Astrocyte of the cerebellum (primary cell): ENCODE results near the gene ZNF747.
A peak's percentile ranks its signal among the peaks of the same experiment; 100 is the strongest.
"Not testable (repeated sequence)": the region's sequence is repeated elsewhere in the genome, so short reads cannot be mapped to it uniquely, and the experiment has no call there.

ENCODE experiments used
- DNase-seq: peaks from one replicate; pipeline ENCODE4 v3.0.0-alpha.2; 2011; ENCODE audit warnings: low read depth
- H3K4me3 ChIP-seq: 2 replicates; pipeline ENCODE4 v1.5.1; 2011; ENCODE audit warnings: mild to moderate bottlenecking, low read depth, low read length, moderate library complexity
- in situ Hi-C: cut with HindIII; loops from 2 replicates; pipeline ENCODE4 v1.10.0; 2017; ENCODE audit warnings: low sequenced_read_pairs
- TF ChIP-seq, protein P1 (sequence below): IDR thresholded peaks from 2 replicates; pipeline ENCODE4 v1.5.1; 2012; ENCODE audit warnings: low read length, low read depth, moderate library complexity, mild to moderate bottlenecking; ENCODE audit errors: missing control alignments

ZNF747 gene

GRCh38 chr16:30541502-30542329, 7.1 kb upstream of the ZNF747 start:
- no peak for DNase-seq
- TF ChIP-seq, protein P1, sequence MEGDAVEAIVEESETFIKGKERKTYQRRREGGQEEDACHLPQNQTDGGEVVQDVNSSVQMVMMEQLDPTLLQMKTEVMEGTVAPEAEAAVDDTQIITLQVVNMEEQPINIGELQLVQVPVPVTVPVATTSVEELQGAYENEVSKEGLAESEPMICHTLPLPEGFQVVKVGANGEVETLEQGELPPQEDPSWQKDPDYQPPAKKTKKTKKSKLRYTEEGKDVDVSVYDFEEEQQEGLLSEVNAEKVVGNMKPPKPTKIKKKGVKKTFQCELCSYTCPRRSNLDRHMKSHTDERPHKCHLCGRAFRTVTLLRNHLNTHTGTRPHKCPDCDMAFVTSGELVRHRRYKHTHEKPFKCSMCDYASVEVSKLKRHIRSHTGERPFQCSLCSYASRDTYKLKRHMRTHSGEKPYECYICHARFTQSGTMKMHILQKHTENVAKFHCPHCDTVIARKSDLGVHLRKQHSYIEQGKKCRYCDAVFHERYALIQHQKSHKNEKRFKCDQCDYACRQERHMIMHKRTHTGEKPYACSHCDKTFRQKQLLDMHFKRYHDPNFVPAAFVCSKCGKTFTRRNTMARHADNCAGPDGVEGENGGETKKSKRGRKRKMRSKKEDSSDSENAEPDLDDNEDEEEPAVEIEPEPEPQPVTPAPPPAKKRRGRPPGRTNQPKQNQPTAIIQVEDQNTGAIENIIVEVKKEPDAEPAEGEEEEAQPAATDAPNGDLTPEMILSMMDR = no peak
- no peak overlapping the region for H3K4me3 ChIP-seq
- in situ Hi-C loops = no loop called here

DNA sequence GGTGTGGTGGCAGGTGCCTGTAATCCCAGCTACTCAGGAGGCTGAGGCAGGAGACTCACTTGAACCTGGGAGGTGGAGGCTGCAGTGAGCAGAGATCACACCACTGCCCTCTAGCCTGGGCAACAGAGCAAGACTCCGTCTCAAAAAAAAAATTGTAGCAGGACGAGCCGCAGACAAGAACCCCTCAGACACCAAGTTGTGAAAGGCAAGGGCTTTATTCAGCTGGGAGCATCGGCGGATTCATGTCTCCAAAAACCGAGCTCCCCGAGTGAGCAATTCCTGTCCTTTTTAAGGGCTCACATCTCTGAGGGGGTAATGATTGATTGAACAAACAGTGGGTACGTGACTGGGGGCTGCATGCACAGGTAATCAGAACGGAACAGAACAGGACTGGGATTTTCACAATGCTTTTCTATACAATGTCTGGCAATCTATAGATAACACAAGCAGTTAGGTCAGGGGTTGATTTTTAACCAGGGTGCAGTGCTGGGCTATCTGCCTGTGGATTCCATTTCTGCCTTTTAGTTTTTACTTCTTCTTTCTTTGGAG, 6.3 kb upstream of the ZNF747 start:
- DNase-seq, H3K4me3 ChIP-seq, in situ Hi-C loops: not testable (repeated sequence)

DNA sequence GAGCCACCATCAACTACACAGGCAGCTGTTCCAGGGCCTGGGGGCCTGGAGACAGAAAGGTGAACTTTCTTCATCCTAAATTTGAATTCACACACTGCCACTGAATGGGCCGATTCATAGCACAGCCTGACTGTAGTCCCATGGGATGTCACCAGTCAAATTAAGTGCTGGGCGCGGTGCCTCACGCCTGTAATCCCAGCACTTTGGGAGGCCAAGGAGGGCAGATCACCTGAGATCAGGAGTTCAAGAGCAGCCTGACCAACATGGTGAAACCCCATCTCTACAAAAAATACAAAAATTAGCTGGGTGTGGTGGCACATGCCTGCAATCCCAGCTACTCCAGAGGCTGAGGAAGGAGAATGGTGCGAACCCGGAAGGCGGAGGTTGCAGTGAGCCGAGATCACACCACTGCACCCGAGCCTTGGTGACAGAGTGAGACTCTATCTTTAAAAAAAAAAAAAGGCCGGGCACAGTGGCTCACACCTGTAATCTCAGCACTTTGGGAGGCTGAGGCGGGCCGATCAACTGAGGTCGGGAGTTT, 5.4 kb upstream of the ZNF747 start:
- in situ Hi-C loops, DNase-seq, H3K4me3 ChIP-seq: not testable (repeated sequence)

DNA sequence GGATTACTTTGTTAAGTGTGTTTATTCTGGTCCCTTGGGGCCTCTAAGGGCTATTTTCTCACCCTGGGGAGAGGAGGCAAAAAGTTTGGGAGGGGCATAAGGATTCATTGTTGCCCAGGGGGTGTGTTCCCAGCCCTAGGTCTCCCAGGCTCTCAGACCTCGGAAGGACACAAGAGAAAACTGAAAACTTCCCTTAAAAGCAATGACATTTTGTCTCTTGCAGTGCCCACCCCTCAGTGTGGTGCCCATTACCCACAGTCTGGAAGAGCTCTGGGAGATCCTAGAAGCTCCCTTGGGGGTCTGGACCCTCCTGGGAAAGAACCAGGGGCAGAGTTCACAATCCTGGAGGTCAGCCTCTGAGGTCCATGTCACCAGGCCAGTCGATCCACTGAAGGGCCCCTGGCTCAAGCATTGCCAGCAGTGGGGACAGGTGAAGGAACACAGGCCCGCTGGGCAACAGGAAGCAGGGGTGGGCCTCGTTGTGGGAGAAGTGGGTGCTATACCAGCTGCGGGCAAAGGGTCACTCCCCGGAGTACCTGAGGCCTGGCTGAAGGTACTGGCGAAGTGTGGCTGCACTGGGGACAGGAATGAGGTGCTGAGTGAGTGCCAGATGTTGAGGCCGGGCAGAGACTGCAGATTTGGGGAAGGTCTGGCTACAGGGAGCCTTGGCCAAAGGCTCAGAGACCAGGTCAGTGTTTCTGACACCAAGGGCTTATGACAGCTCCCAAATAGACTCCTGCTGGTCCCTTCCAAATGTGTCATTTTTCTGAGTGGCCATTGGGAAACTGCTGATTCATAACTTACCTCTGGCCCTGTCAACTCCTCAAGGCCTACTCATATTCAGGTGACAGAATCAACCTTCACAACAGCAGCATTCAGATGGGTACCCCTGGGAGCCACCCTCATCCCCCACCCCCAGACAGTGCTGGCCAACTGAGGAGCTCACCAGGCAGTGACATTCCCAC, 4.6 kb upstream of the ZNF747 start:
- no peak overlapping the region for H3K4me3 ChIP-seq
- DNase-seq = no peak
- TF ChIP-seq, protein P1 = no peak
- in situ Hi-C loops = no loop called here

DNA sequence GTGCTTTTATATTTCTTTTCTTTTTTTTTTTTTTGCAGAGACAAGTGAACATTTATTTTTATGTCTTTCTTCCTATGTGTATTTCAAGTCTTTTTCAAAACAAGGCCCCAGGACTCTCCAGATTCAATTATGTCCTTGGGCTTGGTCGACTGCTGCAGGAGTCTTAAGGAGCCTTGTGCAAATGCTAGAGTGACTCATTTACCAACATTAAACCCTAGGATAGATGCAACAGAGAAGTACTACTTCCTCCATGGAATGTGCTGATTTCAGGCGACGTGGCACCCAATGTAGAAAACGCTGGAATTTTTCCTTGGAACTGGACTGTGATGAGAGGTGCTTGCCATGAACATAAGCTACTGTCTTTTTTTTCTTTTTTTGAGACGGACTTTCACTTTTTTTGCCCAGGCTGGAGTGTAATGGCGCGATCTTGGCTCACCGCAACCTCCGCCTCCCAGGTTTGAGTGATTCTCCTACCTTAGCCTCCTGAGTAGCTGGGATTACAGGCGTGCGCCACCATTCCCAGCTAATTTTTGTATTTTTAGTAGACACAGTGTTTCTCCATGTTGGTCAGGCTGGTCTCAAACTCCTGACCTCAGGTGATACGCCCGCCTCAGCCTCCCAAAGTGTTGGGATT, 1.9 kb upstream of the ZNF747 start:
- H3K4me3 ChIP-seq, DNase-seq, in situ Hi-C loops: not testable (repeated sequence)

DNA sequence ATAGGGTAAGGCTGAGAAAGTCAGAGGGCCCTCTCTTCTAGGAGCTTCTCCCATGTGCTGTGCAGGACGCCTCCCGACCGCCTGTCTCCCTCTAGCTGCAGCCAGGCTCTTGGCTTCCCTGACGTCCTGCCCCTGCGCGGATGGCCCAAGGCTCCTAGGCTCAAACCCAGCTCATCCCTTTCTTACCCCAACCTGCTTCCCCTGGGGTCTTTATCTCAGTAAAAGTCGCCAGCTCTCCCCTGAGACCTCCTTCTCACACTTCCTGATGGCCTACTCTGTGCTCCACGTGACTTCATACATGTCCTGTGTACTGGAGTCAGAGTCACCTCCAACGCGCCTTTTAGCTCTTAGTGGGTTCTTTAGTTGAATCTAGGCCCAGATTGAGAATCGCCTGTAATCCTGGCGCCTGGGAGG, 1.1 kb upstream of the ZNF747 start:
- TF ChIP-seq, protein P1 = peak; percentile 69
- DNase-seq = no peak
- H3K4me3 ChIP-seq = peak overlapping the region; percentile 53
- in situ Hi-C loops = no loop called here

DNA sequence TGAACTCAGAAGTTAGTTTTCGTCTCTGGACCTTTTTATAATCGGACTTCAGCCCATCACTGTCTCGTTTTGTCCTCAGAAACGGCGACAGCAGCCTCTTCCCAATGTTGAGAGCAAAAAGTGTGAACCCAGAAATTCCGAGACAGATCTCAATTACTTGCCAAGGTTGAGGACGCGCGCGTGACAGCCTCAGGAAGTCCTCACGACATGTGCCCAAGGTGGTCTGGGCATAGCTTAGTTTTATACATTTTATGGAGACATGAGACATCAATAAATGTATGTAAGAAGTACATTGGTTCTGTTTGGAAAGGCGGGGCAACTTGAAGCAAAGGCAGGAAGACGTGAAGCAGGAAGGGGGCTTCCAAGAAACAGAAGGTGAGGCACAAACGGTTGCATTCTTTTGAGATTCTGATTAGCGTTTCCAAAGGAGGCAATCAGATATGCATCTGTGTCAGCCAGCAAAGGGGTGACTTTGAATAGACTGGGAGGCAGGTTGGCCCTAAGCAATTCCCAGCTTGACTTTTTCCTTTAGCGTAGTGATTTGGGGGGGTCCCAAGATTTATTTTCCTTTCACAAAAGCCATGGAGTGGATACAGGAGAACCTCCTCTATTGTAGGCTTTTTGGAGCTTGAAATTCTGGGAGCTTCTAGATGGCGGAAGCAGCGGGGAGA, 583 bp upstream of the ZNF747 start:
- TF ChIP-seq, protein P1 = no peak
- in situ Hi-C loops = no loop called here
- no peak for DNase-seq
- peak overlapping the region; percentile 53 for H3K4me3 ChIP-seq
